OCI-LY3 (cell line): ENCODE measurements around the gene NT5C.

Experiments used
- CTCF ChIP-seq: fragments of 200-600, 300-600 bp; sonication (generic); IDR thresholded peaks from 2 replicates; pipeline ENCODE4 v1.5.1; 2014; ENCODE audit warnings: antibody characterized with exemption, low read length, low read depth
- EZH2phosphoT487 ChIP-seq: fragments of 200-600 bp; shearing (Covaris generic); IDR thresholded peaks from 2 replicates; pipeline ENCODE4 v1.6.1; 2018; ENCODE audit warnings: antibody characterized with exemption, mixed run types, low read depth

GRCh38 chr17:75081611-75082540 is 49.7 kb downstream of the NT5C start:
- TF ChIP-seq CTCF (no peak), EZH2phosphoT487 (no peak)
